ENCODE results near the gene CALR3.
"Not testable (repeated sequence)": the region's sequence is repeated elsewhere in the genome, so short reads cannot be mapped to it uniquely, and the experiment has no call there.

CALR3 gene

GRCh38 chr19:16497042-16497441 lies 1.1 kb upstream of the CALR3 start:
- DNase-seq (ENCODE audit: low read depth) = no peak

GRCh38 chr19:16496613-16496983 lies 631 bp upstream of the CALR3 start:
- no peak for DNase-seq (ENCODE audit: low read depth)

- not testable (repeated sequence) for DNase-seq (ENCODE audit: low read depth)
Observed at GRCh38 chr19:16486476-16486875, 9.5 kb downstream of the CALR3 start.

GRCh38 chr19:16482745-16483144 lies 13.2 kb downstream of the CALR3 start:
- no peak for DNase-seq (ENCODE audit: low read depth)

GRCh38 chr19:16477311-16477710 lies 18.7 kb downstream of the CALR3 start:
- DNase-seq (ENCODE audit: low read depth) = no peak

- no peak for DNase-seq (ENCODE audit: low read depth)
Observed at GRCh38 chr19:16476401-16476800, 19.6 kb downstream of the CALR3 start.

- DNase-seq (ENCODE audit: low read depth) = no peak
Observed at GRCh38 chr19:16473875-16474392, 22.0 kb downstream of the CALR3 start.

GRCh38 chr19:16472992-16473391 lies 23.0 kb downstream of the CALR3 start:
- DNase-seq (ENCODE audit: low read depth) = no peak

GRCh38 chr19:16472559-16472899 lies 23.4 kb downstream of the CALR3 start:
- DNase-seq (ENCODE audit: low read depth) = not testable (repeated sequence)

- DNase-seq (ENCODE audit: low read depth) = no peak
Observed at GRCh38 chr19:16470911-16471811, 24.8 kb downstream of the CALR3 start.

- DNase-seq (ENCODE audit: low read depth) = no peak
Observed at GRCh38 chr19:16470541-16470910, 25.4 kb downstream of the CALR3 start.

- no peak for DNase-seq (ENCODE audit: low read depth)
Observed at GRCh38 chr19:16467581-16467980, 28.4 kb downstream of the CALR3 start.

GRCh38 chr19:16466802-16467427 lies 29.1 kb downstream of the CALR3 start:
- DNase-seq (ENCODE audit: low read depth) = not testable (repeated sequence)

GRCh38 chr19:16465239-16465638 lies 30.7 kb downstream of the CALR3 start:
- no peak for DNase-seq (ENCODE audit: low read depth)

- DNase-seq (ENCODE audit: low read depth) = no peak
Observed at GRCh38 chr19:16463991-16464575, 31.9 kb downstream of the CALR3 start.

GRCh38 chr19:16463341-16463990 lies 32.5 kb downstream of the CALR3 start:
- no peak for DNase-seq (ENCODE audit: low read depth)

- no peak for DNase-seq (ENCODE audit: low read depth)
Observed at GRCh38 chr19:16462757-16463250, 33.2 kb downstream of the CALR3 start.

- no peak for DNase-seq (ENCODE audit: low read depth)
Observed at GRCh38 chr19:16461630-16462051, 34.3 kb downstream of the CALR3 start.

- no peak for DNase-seq (ENCODE audit: low read depth)
Observed at GRCh38 chr19:16460454-16460853, 35.5 kb downstream of the CALR3 start.

- no peak for DNase-seq (ENCODE audit: low read depth)
Observed at GRCh38 chr19:16459680-16460079, 36.3 kb downstream of the CALR3 start.

GRCh38 chr19:16458391-16459341 lies 37.3 kb downstream of the CALR3 start:
- DNase-seq (ENCODE audit: low read depth) = no peak

Measured in stimulated activated CD8-positive, alpha-beta memory T cell treated with anti-CD3 and anti-CD28 coated beads, Interleukin-7, amount 100 ng/mL, for 24 hours (primary cell).